Renal cortex interstitium (tissue), 11 donors: ENCODE results near the gene LCN1. TPM values are rescaled to one million over a fixed set of nuclear protein-coding genes. Genes with fewer than 3 reads are reported as not detected.
"Not testable (repeated sequence)": the region's sequence is repeated elsewhere in the genome, so short reads cannot be mapped to it uniquely, and the experiment has no call there.

Experiments used
- DNase-seq, 11 donors: peaks; one replicate each; pipeline ENCODE4 v3.0.0-alpha.2; 2013; ENCODE audit warnings: low read depth in 9 of 11, low spot score in 4 of 11; ENCODE audit errors: extremely low read depth in 1 of 11
- polyA plus RNA-seq, 3 donors: library from polyadenylated mRNA; unstranded; fragments of 120-200 nt; gene quantifications; one replicate each; pipeline ENCODE4 v1.2.1, GENCODE V29; 2013; ENCODE audit not compliant: insufficient read length in 3 of 3

The LCN1 gene
- polyA plus RNA-seq, 3 donors: not detected

DNA sequence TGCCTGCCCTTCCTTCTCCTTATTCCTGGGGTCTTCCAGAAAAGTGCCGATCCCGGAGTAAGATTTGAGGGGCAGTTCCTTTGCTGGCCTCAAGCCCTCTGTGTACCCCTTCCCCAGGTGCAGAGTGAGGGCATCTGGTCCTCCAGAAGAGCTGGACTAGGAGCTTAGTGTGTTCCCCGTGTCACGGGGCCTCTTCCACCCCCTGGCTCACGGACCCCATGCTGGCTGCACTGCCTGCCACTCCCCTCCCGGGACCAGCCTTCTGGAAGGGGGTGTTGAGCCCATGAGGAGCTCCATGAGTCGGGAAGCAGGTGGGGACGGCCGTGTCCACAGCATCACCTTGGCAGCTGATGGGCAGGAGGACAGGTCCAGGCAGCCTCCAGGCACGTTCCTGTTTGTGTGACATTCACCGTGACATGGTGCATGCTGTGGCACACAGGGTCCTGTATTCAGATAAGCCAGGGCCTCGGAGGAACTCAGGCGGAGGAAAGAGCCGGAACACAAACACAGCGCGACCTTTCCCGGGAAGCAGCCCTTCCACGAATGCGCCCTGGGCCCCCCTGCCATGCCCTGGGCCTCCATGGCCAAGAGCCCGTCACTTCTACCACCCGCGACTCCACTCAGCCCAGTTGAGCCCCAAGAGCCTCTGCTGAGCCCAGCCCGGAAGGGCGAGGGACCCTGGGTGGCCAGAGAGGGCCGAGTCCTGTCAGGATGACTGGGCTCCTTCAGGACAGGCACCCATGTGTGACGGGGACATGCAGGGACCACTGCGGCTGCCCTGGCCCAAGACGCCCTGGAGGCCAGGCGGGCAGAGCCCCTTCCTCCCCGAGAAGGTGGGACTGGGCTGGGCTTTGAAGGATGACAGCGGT is 5.9 kb upstream of the LCN1 start:
- DNase-seq: no peak

DNA sequence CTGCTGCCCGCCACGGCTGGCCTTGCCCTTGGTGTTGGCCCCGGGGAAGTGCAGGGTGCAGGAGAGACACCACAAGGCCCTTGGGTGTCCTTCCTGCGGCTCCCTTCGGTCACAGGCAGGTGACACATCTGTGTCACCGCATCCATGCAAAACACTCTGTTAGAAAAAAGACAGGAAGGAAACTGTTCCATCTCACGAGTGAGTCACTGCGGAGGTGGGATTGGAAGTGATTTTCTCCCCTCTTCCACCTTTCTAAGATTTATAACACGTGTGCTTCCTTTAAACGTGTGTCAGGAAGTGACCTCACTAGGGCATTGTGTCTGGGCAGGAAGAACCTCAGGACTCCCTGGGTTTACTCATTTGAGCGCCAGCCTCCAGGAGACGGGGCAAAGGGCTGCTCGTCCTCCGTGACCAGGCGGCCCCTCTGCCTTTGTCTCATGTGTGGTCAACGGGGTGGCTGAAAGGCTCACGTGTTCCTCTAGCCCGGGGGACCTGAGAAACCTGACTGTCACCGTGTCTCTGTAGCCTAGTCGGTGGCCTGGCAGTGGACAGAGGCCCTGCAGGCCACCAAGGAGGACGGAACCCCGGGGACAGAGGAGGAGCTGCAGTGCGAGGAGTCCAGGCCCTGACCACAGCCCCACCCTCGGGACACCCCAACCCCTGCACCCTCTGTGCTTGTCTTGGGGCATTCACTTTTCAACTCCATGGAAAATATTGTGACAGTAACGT is 4.9 kb upstream of the LCN1 start:
- no peak for DNase-seq

DNA sequence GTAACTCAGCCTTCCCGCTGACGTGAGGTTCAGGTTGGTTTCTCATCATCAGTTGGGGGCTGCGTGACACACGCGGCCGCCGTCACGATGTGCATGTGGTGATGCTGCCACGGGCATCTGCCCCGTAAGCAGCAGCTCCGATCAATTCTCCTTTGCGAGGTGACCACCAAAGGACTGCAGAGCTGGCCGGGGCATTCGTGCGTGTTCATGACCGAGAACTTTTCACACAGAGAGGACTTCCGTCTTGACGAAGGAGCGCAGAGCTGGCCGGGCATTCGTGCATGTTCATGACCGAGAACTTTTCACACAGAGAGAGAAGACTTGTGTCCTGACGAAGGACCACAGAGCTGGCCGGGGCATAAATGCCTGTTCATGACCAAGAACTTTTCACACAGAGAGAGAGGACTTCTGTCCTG is 3.8 kb upstream of the LCN1 start:
- DNase-seq: no peak

DNA sequence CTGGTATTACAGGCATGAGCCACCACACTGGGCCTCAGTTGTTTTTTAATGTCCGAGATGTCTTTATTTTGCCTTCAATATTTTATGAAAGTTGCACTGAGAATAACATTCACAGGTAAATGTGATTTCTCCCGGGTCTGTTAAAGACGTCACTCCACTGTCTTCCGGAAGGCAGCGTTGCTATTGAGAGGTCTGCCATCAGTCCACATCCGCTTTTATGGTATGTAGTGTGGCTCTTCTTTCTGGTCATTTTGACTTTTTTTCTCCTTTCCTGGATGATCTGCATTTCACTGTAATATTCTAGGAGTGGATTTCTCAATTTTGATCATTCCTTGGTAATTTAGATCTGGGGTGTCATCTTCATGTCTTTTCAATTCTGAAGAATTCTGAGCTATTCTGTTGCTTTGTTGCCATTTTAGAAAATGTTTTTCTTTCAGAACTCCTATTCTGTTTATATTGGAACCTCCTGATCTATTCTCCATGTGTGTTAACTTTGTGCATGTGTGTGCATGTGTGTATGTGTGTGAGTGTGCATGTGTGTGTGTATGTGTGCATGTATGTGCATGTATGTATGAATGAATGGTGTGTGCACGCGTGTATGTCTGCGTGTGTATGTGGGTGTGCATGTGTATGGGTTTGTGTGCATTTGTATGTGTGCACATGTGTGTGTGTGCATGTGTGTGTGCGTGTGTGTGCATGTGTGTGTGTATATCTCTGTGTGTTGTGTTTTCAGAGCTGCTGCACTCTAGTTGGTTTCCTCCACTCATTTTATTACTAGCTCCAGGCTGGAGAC is 1.9 kb upstream of the LCN1 start:
- no peak for DNase-seq

DNA sequence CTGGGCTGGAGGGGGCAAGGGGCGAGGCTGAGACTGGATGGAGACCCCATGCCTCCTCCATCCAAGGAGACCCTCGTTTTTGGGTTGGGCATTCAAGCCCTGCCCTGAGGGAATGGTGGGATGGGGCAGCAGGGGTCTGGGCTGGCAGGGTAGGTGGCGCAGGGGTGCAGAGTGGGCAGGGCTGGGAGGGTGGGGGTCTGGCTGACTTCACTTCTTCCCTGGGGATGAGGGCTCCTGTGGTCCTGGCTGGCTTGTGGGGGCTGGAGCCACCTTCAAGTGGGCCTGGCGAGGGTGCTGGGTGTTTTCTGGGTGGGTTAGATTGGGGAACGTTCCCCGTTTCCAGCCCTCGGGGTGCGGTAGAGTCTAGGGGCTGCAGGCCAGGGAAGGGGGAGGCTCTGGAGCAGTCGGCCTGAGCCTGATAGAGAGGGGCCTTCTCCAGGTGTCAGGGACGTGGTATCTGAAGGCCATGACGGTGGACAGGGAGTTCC is 412 bp downstream of the LCN1 start:
- DNase-seq: no peak

DNA sequence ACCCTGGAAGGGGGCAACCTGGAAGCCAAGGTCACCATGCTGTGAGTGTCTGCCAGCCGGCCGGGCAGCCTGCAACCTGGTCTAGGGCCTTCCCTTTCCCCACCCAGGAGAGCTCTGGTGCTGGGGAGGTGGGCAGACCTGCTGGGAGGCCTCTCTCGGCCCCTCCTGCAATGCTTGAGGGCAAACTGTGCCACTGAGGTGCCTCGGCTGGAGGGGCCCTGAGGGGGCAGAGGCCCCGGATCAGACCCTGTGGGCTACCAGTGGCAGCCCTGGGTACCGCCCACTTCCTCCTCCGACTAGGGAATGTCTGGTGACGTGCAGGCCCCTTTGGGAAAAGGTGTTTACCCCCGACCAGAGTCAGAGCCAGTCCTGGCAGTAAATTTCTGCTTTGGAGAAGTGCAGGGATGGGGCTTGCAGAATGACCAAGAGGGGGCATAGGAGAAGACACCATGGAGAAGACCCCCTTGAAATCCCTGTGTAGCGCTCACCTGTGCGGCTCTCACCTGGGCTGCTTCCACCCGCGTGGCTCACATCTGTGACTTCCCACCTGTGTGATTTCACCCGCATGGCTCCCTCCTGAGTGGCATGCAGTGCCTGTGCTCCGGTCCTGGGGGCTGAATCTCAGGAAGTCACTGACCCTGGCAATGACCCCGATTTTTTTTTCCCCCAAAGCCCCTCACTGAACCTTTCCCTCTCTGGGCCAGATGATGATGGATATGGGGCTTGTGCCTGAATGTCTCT is 1.1 kb downstream of the LCN1 start:
- DNase-seq: no peak

DNA sequence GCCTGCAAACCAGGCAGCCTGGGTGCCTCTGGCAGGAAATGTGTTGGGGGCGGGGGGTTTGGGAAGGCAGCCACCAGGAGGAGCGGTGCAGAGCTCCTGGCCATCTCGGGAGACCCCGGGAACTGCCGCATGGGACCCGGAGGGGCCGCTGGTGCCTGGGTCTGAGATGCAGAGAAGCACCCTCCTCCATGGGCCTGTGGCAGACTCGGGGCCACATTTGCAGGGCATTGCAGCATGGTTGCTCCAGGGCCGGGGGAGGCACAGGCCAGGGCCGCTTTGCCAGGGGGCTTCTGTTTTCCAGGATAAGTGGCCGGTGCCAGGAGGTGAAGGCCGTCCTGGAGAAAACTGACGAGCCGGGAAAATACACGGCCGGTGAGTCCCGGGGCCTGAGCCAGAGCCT is 1.7 kb downstream of the LCN1 start:
- no peak for DNase-seq

DNA sequence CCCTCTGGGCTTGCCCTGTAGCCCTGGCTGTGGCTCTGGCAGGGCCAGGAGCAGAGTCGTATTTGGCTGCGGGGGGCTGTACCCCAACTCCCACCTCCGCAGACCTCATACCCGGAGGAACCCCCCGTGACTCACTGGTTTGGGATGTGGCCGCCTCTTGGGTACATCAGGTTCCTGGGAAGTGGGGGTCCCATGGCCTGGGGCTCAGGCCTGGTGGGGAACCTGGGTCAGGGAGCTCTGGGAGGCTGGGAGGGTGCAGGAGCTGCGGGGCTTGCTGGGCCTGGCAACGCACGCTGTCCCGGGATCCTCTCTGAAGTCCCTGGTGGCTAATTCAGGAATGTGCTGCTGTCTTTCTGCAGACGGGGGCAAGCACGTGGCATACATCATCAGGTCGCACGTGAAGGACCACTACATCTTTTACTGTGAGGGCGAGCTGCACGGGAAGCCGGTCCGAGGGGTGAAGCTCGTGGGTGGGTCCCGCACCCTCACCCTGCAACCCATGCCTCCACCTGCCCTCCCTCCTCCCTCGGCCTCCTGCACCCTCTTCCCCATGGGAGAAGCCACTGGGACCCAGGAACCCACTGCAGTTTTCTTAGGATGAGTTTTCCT is 2.4 kb downstream of the LCN1 start:
- no peak for DNase-seq

DNA sequence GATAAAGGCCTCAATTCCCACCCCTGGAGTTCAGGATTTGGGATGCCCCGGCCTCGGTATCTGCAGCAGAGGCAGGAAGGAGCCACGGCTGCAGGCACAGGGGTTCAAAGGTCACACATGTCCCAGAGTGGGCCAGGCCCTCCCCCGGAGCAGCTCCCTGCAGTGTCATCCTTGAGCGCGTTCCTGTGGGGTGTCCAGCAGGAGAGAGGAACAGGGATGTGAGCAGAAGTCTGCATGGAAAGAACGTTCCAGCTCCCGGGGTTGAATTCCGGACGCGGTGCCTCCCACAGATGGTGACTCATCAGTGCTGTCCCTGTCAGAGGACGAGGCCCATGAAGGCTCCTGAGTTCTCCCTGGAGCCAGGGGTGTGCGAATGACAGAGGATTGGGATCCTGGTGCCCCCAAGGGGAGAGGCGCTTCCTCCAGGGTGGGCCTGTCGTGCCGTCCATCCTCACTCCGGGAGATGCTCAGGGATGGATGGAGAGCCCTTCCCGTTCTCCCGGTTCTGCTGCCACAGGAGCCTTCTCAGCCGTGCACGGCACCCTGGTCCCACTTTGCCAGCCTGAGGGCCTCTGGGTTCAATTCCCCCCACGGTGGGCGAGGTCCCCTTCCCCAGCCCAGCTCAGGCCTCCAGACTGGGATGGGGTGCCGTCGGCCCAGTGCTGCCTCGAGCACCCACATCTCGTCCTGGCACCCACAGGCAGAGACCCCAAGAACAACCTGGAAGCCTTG is 3.1 kb downstream of the LCN1 start:
- DNase-seq: no peak

DNA sequence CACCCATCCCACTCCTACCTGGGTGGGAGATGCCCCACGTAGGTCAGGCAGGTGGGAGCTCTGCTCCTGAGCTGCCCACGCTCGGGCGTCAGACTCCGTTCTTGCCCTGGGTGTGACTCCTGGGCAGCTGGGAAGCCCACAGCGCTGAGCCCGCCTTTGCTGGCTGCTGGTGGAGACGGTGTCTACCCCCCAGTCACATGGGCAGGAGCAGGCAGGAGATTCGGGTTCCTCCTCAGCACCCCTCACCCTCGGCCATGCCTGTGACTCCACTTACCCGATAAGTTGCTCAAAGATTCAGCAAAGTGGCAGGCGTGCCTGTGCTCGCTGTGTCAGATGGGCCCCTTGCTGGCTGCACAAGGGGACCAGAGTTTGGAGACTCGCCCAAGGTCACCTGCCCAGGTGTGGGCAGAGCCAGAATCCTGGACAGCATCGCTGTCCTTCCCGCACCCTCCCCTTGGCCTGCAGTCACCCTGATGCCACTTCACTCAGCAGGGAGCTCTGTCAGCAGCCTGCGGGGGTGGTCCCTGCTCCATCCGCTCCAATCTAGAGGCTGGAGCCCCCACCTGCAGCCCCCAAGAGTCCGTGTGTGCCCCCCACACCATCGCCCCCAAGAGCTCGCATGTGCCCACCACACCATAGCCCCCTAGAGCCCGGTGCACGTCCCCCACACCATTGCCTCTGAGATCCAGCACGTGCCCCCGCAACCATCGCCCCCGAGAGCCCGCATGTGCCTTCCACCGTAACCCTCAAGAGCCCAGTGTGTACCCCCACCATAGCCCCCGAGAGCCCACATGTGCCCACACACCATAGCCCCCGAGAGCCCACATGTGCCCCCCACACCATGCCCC is 4.2 kb downstream of the LCN1 start:
- DNase-seq: no peak

DNA sequence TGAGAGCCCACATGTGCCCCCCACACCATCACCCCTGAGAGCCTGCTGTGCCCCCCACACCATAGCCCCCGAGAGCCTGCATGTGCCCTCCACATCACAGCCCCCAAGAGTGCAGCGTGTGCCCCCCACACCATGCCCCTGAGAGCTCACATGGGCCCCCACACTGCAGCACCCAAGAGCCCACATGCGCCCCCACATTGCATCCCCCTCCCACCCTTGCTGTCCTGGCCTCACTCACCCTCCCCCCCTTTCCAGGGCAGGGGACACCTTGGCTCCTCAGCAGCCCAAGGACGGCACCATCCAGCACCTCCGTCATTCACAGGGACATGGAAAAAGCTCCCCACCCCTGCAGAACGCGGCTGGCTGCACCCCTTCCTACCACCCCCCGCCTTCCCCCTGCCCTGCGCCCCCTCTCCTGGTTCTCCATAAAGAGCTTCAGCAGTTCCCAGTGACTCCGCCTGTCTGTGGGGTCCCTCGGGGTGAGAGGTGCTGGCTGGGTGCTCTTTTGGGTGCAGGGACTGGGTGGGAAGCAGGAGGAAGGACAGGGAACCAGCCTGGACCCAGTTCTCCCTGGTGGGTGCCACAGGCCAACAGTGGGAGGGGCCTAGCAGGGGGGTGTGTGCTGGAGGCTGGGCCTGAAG is 5.0 kb downstream of the LCN1 start:
- DNase-seq: no peak

DNA sequence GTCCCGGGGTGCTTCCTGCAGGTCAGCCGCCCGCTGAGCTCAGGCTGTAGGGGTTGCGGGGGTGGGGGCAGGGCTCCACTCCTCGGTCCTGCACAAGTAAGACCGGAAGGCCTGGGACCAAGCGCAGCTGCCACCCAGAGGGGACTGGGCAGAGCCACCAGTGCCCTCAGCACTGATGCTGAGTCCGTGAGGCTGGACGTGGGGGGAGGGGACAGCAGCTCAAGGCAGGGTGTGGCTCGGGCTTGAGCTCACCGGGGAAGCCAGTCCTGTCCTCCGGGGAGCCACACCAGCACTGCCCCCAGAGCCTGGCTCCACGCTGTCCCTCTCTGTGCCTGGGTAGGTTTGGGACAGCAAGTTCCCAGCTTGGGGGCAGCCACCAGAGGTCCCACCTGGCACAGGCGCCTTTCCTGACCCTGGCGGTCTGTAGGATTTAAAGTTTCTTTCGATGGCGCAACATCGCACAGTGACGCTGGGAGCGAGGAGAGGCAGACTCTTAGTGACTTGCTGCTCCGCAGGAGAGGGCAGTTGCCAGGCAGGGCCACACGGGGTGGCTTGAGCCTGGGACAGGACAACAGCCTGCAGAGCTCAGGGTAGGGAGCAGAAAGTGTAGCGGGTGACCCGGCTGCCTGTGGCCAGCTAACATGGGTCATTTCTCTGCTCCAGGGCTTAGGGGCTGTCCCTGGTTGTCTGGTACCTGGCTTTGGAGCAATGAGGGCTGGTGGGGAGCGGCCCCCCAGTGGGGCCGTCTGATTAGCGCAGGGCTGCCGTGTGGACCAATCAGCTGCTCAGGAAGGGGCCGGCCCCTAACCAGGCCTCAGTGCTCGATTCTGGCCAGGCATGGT is 5.7 kb downstream of the LCN1 start:
- no peak for DNase-seq

DNA sequence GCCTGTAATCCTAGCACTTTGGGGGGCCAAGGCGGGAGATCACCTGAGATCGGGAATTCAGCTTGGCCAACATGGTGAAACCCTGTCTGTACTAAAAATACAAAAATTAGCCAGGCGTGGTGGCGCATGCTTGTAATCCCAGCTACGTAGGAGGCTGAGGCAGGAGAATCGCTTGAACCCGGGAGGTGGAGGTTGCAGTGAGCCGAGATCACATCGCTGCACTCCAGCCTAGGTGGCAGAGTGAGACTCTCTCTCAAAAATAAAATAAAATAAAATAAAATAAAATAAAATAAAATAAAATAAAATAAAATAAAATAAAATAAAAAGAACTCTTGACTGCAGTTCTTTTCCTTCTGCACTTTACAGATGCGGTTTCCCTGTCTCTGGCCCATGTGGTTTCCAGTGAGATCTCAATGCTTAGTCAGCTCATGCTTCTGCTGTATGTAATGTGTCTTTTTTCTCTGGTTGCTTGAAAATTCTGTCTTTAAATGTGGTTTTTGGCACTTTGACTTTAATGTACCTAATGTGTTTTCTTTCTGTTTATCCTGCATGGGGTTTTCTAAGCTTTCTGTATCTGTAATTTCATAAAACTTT is 7.7 kb downstream of the LCN1 start:
- DNase-seq: not testable (repeated sequence)

DNA sequence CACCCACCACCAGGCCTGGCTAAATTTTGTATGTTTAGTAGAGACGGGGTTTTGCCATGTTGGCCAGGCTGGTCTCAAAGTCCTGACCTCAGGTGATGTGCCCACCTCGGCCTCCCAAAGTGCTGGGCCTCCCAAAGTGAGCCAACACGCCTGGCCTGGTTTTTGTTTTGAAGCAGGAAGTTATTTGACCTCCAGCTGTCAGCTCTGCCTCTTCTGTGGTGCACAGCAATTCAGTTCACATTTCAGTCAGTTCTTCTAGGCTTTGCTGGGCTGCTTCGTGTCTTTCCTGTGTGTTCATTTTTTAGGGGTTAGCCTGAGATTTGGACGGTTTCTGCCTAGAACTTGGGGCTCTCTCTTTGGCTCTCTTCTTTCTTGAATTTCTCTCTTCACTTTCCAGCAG is 8.9 kb downstream of the LCN1 start:
- no peak for DNase-seq

DNA sequence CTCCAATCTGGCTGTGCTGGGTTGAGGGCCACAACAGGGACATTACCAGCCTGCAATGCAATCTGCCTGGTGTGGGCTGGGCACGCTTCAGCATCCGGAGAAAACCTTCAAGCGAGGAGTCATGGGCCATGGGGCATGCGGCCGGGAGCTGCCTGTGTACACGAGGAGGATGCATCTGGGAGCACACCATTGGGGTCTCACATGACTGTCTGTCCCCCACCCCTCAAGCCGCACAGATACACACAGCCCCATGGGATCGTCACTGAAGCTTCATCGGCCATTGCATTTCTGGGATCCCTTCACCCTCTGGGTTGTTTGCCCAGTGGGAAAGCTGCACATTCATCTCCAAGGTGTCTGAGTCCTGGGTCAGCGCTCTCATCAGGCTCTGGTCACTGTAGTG is 9.9 kb downstream of the LCN1 start:
- no peak for DNase-seq
